K562 (cell line): Measurements from ENCODE around the gene AASDH. TPM values are rescaled to one million over a fixed set of nuclear protein-coding genes. Genes with fewer than 3 reads are reported as not detected.

ENCODE experiments used
- ATAC-seq: fragments of 200-7000 bp; cut with Tn5 transposase; 3 replicates; pipeline ENCODE4 v1.9.1; 2020; ENCODE audit warnings: moderate library complexity
- BruUV-seq: library from RNA; stranded (reverse); fragments of 400-500 nt; replicated peaks from 2 replicates; lab custom pipeline; 2021; lab: Mats Ljungman, UMichigan
- CTCF ChIA-PET: fragments of 300-600 bp; formaldehyde crosslinking; extraction: SDS; loops from one replicate; lab custom pipeline; 2021; ENCODE audit warnings: low intra/inter-chr PET ratio; lab: Yijun Ruan, JAX
- POLR2A ChIA-PET: fragments of 300-600, 350-650 bp; sonication (Branson Sonifier 250); formaldehyde crosslinking; extraction: SDS; loops from one replicate; lab custom pipeline; 2021; ENCODE audit warnings: antibody characterized with exemption, inconsistent platforms; lab: Yijun Ruan, JAX
- DNase-seq, 4 experiments: peaks; one replicate each; pipeline versions ENCODE4 v3.0.0 to v3.0.0-alpha.2; 2011 to 2018; ENCODE audit warnings: low spot score in 3 of 4, mixed read lengths in 3 of 4; ENCODE audit errors: extremely low read depth in 1 of 4
- FAIRE-seq: peaks from 2 replicates; lab custom pipeline; 2011; peaks lifted over from hg19 to GRCh38; lab: Jason Lieb, UNC
- H2AFZ ChIP-seq: 2 replicates; pipeline ENCODE4 v1.6.0; 2011; ENCODE audit warnings: low read depth, low read length, control low read depth, inconsistent platforms
- H3K27ac ChIP-seq: fragments of 200-600 bp; 3 replicates; pipeline ENCODE4 v1.8.0; 2011; ENCODE audit warnings: low read depth, mild to moderate bottlenecking, control low read depth, inconsistent platforms, low read length, moderate library complexity, mixed read lengths; ENCODE audit errors: extremely low read depth
- H3K27me3 ChIP-seq, 2 experiments: fragments of 300-600 bp in 1 of 2; 2 replicates in 1 of 2; 3 replicates in 1 of 2; pipeline versions ENCODE4 v1.6.0 to v1.8.0; 2011; ENCODE audit warnings: inconsistent platforms in 2 of 2, low read length in 2 of 2, mild to moderate bottlenecking in 1 of 2, mixed read lengths in 1 of 2, moderate library complexity in 1 of 2; ENCODE audit not compliant: control insufficient read depth in 2 of 2, insufficient read depth in 2 of 2
- H3K36me3 ChIP-seq: fragments of 300-600 bp; 3 replicates; pipeline ENCODE4 v1.8.0; 2011; ENCODE audit warnings: mild to moderate bottlenecking, low read length, inconsistent platforms; ENCODE audit not compliant: control insufficient read depth, insufficient read depth
- H3K4me1 ChIP-seq, 2 experiments: fragments of 200-600 bp in 1 of 2; replicated peaks in 1 of 2; 2 replicates in 1 of 2; 3 replicates in 1 of 2; pipeline versions ENCODE4 v1.5.1 to v1.8.0; 2011; ENCODE audit warnings: inconsistent platforms in 2 of 2, low read length in 2 of 2, mild to moderate bottlenecking in 1 of 2, mixed read lengths in 1 of 2, moderate library complexity in 1 of 2; ENCODE audit not compliant: control insufficient read depth in 2 of 2, insufficient read depth in 2 of 2
- H3K4me2 ChIP-seq: 2 replicates; pipeline ENCODE4 v1.6.1; 2011; ENCODE audit warnings: low read length, control low read depth, inconsistent platforms, mixed read lengths; ENCODE audit not compliant: insufficient read depth
- H3K4me3 ChIP-seq: fragments of 200-600 bp; sonication (generic), shearing (Covaris generic); 2 replicates; pipeline ENCODE4 v1.5.1; 2016; ENCODE audit warnings: control low read depth, inconsistent platforms
- H3K79me2 ChIP-seq: fragments of 200-600 bp; 3 replicates; pipeline ENCODE4 v1.8.0; 2011; ENCODE audit warnings: low read length, inconsistent platforms; ENCODE audit not compliant: control insufficient read depth, insufficient read depth
- H3K9ac ChIP-seq, 2 experiments: 2 replicates each; pipeline versions ENCODE4 v1.6.0 to v1.6.1; 2011; ENCODE audit warnings: low read depth in 2 of 2, low read length in 2 of 2, control low read depth in 1 of 2, inconsistent platforms in 1 of 2, mild to moderate bottlenecking in 1 of 2, mixed read lengths in 1 of 2; ENCODE audit not compliant: insufficient read depth in 1 of 2
- H3K9me1 ChIP-seq: one replicate; pipeline ENCODE4 v1.6.0; 2011; ENCODE audit warnings: inconsistent platforms, mild to moderate bottlenecking, low read length, moderate library complexity; ENCODE audit not compliant: control insufficient read depth, insufficient read depth
- H3K9me3 ChIP-seq: replicated peaks from 2 replicates; pipeline ENCODE4 v1.5.1; 2011; ENCODE audit warnings: low read depth, low read length, inconsistent platforms; ENCODE audit not compliant: control insufficient read depth, insufficient read depth
- H4K20me1 ChIP-seq: replicated peaks from 2 replicates; pipeline ENCODE4 v1.6.1; 2011; ENCODE audit warnings: low read length, inconsistent platforms, mixed read lengths; ENCODE audit not compliant: control insufficient read depth, insufficient read depth
- ELF2 ChIP-seq: fragments of 250-450 bp; sonication (Bioruptor Pico); IDR thresholded peaks from 2 replicates; pipeline ENCODE4 v1.5.0; 2021; ENCODE audit warnings: mild to moderate bottlenecking
- XRCC5 ChIP-seq: fragments of 200-400 bp; formaldehyde crosslinking; IDR thresholded peaks from 2 replicates; pipeline ENCODE4 v1.6.1; 2017; ENCODE audit warnings: low read depth, mild to moderate bottlenecking, low read length
- ZFX ChIP-seq: sonication (generic); formaldehyde crosslinking; IDR thresholded peaks from 2 replicates; pipeline ENCODE4 v1.8.0; 2022; ENCODE audit warnings: mild to moderate bottlenecking, missing genetic modification reagents, moderate library complexity
- ZNF174 ChIP-seq: fragments of 250-450 bp; sonication (Bioruptor Pico); IDR thresholded peaks from 2 replicates; pipeline ENCODE4 v1.4.0; 2020; ENCODE audit warnings: mild to moderate bottlenecking
- ZNF232 ChIP-seq: sonication (generic); formaldehyde crosslinking; IDR thresholded peaks from 2 replicates; pipeline ENCODE4 v1.8.0; 2022; ENCODE audit warnings: mild to moderate bottlenecking, missing genetic modification reagents
- ZNF511 ChIP-seq: sonication (generic); formaldehyde crosslinking; IDR thresholded peaks from 2 replicates; pipeline ENCODE4 v1.8.0; 2022; ENCODE audit warnings: mild to moderate bottlenecking, missing genetic modification reagents
- WGBS: fragments of 100-300 bp; shearing (Covaris generic); methylation state at CpG from one replicate; pipeline ENCODE4 v1.1.6; 2016; ENCODE audit warnings: low coverage, mixed read lengths; ENCODE audit not compliant: insufficient coverage; ENCODE audit errors: missing lambda C conversion rate; 5-methylcytosine and 5-hydroxymethylcytosine counted together
- in situ Hi-C: fragments of 300-500 bp; cut with MboI; formaldehyde crosslinking; loops from 4 replicates; pipeline ENCODE4 v1.15.0; 2018; ENCODE audit warnings: inconsistent platforms, mixed read lengths
- intact Hi-C: fragments of 100-400 bp; cut with micrococcal nuclease; formaldehyde crosslinking; loops from 2 replicates; pipeline ENCODE4 v1.14.2; 2022
- polyA plus RNA-seq, 8 experiments: library from polyadenylated mRNA; depleted of rRNA in 4 of 8; stranded (reverse) in 5 of 8; unstranded in 3 of 8; fragments of >200 nt; fragmentation: Nextera tagmentation in 2 of 8; fragmentation: Illumina TruSeq in 1 of 8; extraction: Ambion mirVana in 2 of 8; extraction: Trizol in 1 of 8; gene quantifications; 2 replicates each; pipeline versions ENCODE4 v1.2.1 to v1.2.3, GENCODE V29; 2011 to 2014; ENCODE audit warnings: inconsistent platforms in 1 of 8, missing spikeins in 1 of 8
- total RNA-seq, 7 experiments: library from RNA; depleted of rRNA in 6 of 7; stranded (reverse); fragments of >200 nt in 6 of 7; fragmentation: Illumina TruSeq in 2 of 7; extraction: Trizol in 2 of 7; gene quantifications; 2 replicates each; pipeline versions ENCODE4 v1.2.1 to v1.2.3, GENCODE V29; 2011 to 2021; ENCODE audit warnings: low replicate concordance in 1 of 7

Gene AASDH
- total and polyA plus RNA-seq, 9 of the 15 experiments (the other 6 are each of a cell fraction or from before 2014, with no cell fraction given), result 8.6 to 29.7 (median 13.7) TPM

GRCh38 chr4:56388306-56388705 lies 1.0 kb upstream of the AASDH start:
- ChIA-PET POLR2A (interaction anchor here (0.6 to 2.2 kb wide), 13 partner anchors 8 to 148 kb away, joined by 3 to 10 read pairs (median 5); no protein-coding TSS in a partner anchor), CTCF (no interaction called here)
- Histone ChIP-seq H3K4me1 (peaks cover 3 to 17% of the 10 kb centered on the region in 2 experiments; a peak in 2 of 5 replicates), H3K4me3 (peak overlapping the region; percentile 61), H3K4me2 (peak overlapping the region; percentile 87), H3K9me1 (no peaks in the 10 kb centered on the region), H3K27me3 (no peaks in the 10 kb centered on the region), H4K20me1 (no peaks in the 10 kb centered on the region), H3K36me3 (peaks cover 20% of the 10 kb centered on the region), H3K27ac (peak overlapping the region; percentile 89), H3K79me2 (peaks cover 61% of the 10 kb centered on the region), H3K9ac (peak overlapping the region; percentile 92 to 93), H2AFZ (0 out of 2 replicates have a peak overlapping the region, but pooled peaks have one; percentile 94), H3K9me3 (no peaks in the 10 kb centered on the region)
- TF ChIP-seq ELF2 (no peak), ZNF174 (CRISPR knock-in tag) (no peak), ZFX (CRISPR knock-in tag) (0 out of 2 replicates have a peak, but pooled peaks have one; percentile 44), XRCC5 (no peak), ZNF232 (CRISPR knock-in tag) (no peak), ZNF511 (CRISPR knock-in tag) (no peak)
- 3% methylated on average over 6 of the region's 6 CpGs for WGBS
- peak; percentile 39 for ATAC-seq
- FAIRE-seq, result peak; percentile 26
- intact Hi-C loops (loop anchor here (2.0 to 10.0 kb wide), 4 partner anchors 46 to 444 kb away; partner anchors contain the start of genes CEP135, PPAT and SRP72), in situ Hi-C loops (no loop called here)
- DNase-seq, result peak in 2 of 4 experiments; percentile 45 to 53
- no TSS peak for BruUV-seq
